GM18951 (cell line): ENCODE data around the gene ARL4A.

Experiments used
- POLR2A ChIP-seq: IDR thresholded peaks from 4 replicates; pipeline ENCODE4 v1.6.1; 2011; ENCODE audit warnings: mild to moderate bottlenecking; ENCODE audit not compliant: insufficient read length, insufficient read depth; ENCODE audit errors: extremely low read depth
- in situ Hi-C: fragments of 300-500 bp; cut with MboI; formaldehyde crosslinking; loops from one replicate; pipeline ENCODE4 v1.12.0; 2022; ENCODE audit warnings: low sequenced_read_pairs, mixed read lengths, inconsistent platforms; ENCODE audit not compliant: unreplicated experiment

ARL4A gene

GRCh38 chr7:12719141-12719919 lies 31.9 kb downstream of the ARL4A start:
- no peak for TF ChIP-seq POLR2A
- in situ Hi-C loops: no loop called here

DNA sequence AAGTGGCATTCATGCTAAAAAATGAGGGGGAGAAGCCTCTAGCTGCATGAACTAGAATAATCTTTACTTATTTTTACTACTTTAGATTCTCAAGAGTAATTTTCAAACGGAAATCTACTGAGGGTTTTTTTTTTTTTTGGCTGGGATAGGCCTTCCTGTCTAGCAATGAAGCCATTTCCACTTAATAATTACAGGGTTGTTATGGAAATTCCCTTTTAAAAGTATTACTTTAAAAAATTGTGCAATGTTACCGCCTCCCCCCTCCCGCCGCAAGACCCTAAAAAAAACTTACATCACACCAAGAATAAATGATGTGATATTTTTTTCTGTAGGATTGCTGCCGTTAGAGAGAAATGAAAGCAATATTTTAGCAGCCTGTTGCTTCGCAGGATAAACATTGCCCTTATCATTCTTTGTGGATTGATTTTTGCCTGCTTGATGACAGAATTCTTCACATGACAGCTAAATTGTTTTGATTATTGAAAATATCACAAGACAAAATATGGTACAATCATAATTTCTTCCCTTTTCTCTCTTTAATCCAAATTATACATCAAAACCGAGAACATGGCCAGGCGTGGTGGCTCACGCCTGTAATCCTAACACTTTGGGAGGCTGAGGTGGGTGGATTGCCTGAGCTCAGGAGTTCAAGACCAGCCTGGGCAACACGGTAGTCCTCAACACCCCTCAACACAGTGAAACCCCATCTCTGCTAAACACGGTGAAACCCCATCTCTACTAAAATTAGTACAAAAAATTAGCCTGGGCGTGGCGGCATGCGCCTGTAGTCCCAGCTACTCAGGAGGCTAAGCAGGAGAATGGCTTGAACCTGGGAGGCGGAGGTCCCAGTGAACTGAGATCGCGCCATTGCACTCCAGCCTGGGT lies 32.8 kb downstream of the ARL4A start:
- no peak for TF ChIP-seq POLR2A
- in situ Hi-C loops: no loop called here

DNA sequence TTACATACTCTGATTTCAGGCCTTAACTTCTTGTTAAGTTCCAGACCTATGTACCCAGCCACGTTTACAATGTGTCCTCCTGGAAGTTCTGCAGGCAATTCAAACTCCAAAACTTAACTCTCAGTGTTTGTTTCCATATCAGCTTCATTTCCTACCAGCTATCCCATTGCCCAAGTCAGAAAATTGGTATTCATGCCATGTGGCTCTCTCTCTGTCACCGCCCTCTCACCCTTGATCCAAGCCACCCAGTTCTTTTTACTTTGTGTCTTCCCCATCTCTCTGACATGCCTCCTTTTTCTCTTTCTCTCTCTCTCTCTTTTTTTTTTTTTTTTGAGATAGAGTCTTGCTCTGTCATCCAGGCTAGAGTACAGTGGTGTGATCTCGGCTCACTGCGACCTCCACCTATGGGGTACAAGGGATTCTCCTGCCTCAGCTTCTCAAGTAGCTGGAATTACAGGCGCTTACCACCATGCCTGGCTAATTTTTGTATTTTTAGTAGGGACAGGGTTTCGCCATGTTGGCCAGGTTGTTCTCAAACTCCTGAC lies 33.9 kb downstream of the ARL4A start:
- in situ Hi-C loops: no loop called here
- no peak for TF ChIP-seq POLR2A

GRCh38 chr7:12722136-12722535 lies 34.7 kb downstream of the ARL4A start:
- TF ChIP-seq POLR2A: no peak
- in situ Hi-C loops: no loop called here

- no peak for TF ChIP-seq POLR2A
Measured at GRCh38 chr7:12722636-12723605, 35.5 kb downstream of the ARL4A start.

DNA sequence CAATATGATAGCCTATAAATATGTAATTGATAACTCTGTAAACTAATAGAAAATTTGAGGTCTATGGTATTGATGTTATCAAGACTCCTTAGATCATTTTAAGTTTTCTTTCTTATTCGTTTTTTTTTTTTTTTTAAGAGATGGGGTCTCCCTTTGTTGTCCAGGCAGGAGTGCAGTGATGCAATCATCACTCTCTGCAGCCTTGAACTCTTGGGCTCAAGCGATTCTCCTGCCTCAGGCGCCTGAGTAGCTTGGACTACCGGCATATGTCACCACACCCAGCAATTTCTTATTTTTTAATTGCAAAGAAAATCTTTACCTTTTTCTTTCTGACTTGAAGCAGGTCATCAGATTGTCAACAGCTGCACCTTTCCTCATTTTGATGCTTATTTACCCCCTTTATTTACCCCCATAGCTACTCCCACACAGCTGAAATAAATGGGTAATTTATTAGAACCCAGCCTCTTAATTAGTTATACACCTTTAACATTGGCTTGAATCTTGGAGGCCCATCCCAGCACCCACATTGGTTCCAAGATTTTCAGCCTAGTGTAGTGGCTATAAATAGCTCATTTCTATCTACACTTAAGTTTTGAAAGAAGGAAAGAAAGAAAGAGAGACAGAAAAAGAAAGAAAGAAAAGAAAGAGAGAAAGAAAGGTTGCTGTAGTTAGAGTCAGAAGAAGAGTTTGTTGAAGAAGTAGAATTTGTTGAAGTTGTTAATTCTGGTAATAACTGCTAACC lies 38.3 kb downstream of the ARL4A start:
- TF ChIP-seq POLR2A: no peak

More at GRCh38 chr7:12722636-12723605, 35.5 kb downstream of the ARL4A start:
- in situ Hi-C loops: no loop called here

GRCh38 chr7:12726908-12727307 lies 39.5 kb downstream of the ARL4A start:
- TF ChIP-seq POLR2A: no peak
- in situ Hi-C loops: no loop called here

More for the DNA sequence above, 38.3 kb downstream of the ARL4A start:
- in situ Hi-C loops: no loop called here

- in situ Hi-C loops: no loop called here
- TF ChIP-seq POLR2A: no peak
Measured at GRCh38 chr7:12727455-12728191, 40.2 kb downstream of the ARL4A start.

- TF ChIP-seq POLR2A: no peak
- in situ Hi-C loops: no loop called here
Measured at GRCh38 chr7:12728192-12728538, 40.7 kb downstream of the ARL4A start.

GRCh38 chr7:12729112-12729511 lies 41.7 kb downstream of the ARL4A start:
- in situ Hi-C loops: no loop called here

DNA sequence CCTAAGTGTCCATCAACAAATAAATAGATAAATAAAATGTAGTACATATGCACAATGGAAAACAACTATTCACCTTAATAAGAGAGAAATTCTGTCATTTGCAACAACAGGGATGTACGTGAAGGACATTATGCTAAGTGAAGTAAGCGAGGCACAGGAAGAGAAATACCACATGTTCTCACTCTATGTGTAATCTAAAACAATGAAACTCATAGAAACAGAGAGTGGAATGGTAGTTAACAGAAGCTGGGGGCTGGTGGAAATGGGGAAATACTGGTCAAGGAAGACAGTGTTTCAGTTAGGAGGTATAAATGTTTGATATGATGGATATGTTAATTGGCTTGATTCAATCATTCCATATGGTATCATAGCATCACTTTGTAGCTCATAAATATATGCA lies 43.1 kb downstream of the ARL4A start:
- in situ Hi-C loops: no loop called here
- TF ChIP-seq POLR2A: no peak

More at GRCh38 chr7:12729112-12729511, 41.7 kb downstream of the ARL4A start:
- TF ChIP-seq POLR2A: no peak
